Astrocyte of the cerebellum (primary cell): ENCODE data around the gene KDM4B.
A peak's percentile ranks its signal among the peaks of the same experiment; 100 is the strongest.

Experiments used
- DNase-seq: peaks from one replicate; pipeline ENCODE4 v3.0.0-alpha.2; 2011; ENCODE audit warnings: low read depth
- H3K4me3 ChIP-seq: 2 replicates; pipeline ENCODE4 v1.5.1; 2011; ENCODE audit warnings: mild to moderate bottlenecking, low read depth, low read length, moderate library complexity
- in situ Hi-C: cut with HindIII; loops from 2 replicates; pipeline ENCODE4 v1.10.0; 2017; ENCODE audit warnings: low sequenced_read_pairs
- TF ChIP-seq, protein P1 (sequence below): IDR thresholded peaks from 2 replicates; pipeline ENCODE4 v1.5.1; 2012; ENCODE audit warnings: low read length, low read depth, moderate library complexity, mild to moderate bottlenecking; ENCODE audit errors: missing control alignments

Gene KDM4B

GRCh38 chr19:4968462-4969291, at the start of gene KDM4B:
KDM4B (plus strand) TSS chr19:4969113; CDS start chr19:5032891, 63,778 bp downstream.
- TF ChIP-seq, protein P1, sequence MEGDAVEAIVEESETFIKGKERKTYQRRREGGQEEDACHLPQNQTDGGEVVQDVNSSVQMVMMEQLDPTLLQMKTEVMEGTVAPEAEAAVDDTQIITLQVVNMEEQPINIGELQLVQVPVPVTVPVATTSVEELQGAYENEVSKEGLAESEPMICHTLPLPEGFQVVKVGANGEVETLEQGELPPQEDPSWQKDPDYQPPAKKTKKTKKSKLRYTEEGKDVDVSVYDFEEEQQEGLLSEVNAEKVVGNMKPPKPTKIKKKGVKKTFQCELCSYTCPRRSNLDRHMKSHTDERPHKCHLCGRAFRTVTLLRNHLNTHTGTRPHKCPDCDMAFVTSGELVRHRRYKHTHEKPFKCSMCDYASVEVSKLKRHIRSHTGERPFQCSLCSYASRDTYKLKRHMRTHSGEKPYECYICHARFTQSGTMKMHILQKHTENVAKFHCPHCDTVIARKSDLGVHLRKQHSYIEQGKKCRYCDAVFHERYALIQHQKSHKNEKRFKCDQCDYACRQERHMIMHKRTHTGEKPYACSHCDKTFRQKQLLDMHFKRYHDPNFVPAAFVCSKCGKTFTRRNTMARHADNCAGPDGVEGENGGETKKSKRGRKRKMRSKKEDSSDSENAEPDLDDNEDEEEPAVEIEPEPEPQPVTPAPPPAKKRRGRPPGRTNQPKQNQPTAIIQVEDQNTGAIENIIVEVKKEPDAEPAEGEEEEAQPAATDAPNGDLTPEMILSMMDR = no peak
- in situ Hi-C loops = no loop called here
- DNase-seq = peak; percentile 99
- peak within 1 kb of the TSS; percentile 78 for H3K4me3 ChIP-seq

- TF ChIP-seq, protein P1 = no peak
- in situ Hi-C loops = no loop called here
- DNase-seq = no peak
- no peak overlapping the region for H3K4me3 ChIP-seq
Observed at GRCh38 chr19:4922530-4923275, 46.2 kb upstream of the KDM4B start.

DNA sequence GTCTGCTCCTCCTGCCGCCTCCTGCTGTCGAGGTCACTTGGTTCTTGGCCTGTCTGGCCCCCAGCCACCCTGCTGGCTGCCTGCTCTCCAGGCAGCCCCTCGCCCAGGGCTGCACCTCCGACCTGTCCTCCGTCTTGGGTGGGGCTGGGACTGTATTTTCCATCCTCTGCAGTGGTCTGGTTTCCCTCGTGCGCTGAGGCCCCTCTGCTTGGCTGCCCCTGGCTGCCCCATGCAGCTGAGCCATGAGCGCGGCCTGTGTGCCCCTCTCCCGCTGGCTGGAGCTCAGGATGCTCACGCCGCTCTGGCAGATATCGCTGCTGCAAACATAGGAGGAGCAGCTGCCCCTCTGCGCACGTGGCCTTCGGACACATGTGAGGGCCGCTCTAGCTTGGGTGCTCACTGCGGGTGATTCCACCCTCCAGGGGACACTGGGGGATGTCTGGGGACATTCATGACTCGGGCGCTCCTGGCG, 45.6 kb upstream of the KDM4B start:
- H3K4me3 ChIP-seq = no peak overlapping the region
- in situ Hi-C loops = no loop called here
- DNase-seq = no peak
- TF ChIP-seq, protein P1 = no peak

GRCh38 chr19:4929186-4929585, 39.7 kb upstream of the KDM4B start:
- H3K4me3 ChIP-seq = no peak overlapping the region
- in situ Hi-C loops = no loop called here
- TF ChIP-seq, protein P1 = no peak
- no peak for DNase-seq

DNA sequence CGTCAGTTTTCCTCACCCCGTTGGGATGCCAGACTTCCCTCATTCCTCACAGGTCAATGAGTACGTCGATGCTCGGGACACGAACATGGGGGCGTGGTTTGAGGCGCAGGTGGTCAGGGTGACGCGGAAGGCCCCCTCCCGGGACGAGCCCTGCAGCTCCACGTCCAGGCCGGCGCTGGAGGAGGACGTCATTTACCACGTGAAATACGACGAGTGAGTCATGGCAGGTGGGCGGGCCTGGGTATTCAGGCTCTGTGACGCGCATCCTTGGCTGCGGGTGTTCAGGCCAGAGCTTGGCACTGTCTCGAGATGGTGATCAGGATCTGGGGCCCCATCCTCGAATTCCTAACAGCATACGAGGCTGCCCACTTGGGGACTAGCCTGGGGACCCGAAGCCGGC, 38.2 kb upstream of the KDM4B start:
- H3K4me3 ChIP-seq = no peak overlapping the region
- no peak for DNase-seq
- in situ Hi-C loops = no loop called here
- TF ChIP-seq, protein P1 = no peak

- no peak for DNase-seq
- H3K4me3 ChIP-seq = no peak overlapping the region
- in situ Hi-C loops = no loop called here
- TF ChIP-seq, protein P1 = no peak
Observed at GRCh38 chr19:4932711-4933110, 36.2 kb upstream of the KDM4B start.
